DND-41 (cell line): ENCODE results near the gene PRG2.
A peak's percentile ranks its signal among the peaks of the same experiment; 100 is the strongest.

Experiments
- ATAC-seq: fragments of 200-7000 bp; cut with Tn5 transposase; 3 replicates; pipeline ENCODE4 v1.9.1; 2021; ENCODE audit warnings: low read depth; ENCODE audit not compliant: insufficient read depth
- DNase-seq: peaks from one replicate; pipeline ENCODE4 v3.0.0-alpha.2; 2020
- H2AFZ ChIP-seq: 2 replicates; pipeline ENCODE4 v1.6.0; 2012; ENCODE audit warnings: low read depth, low read length
- H3K27ac ChIP-seq: 2 replicates; pipeline ENCODE4 v1.5.1; 2012; ENCODE audit warnings: low read length, inconsistent platforms
- H3K27me3 ChIP-seq: fragments of 200-600 bp; sonication (generic); 2 replicates; pipeline ENCODE4 v1.6.0; 2012; ENCODE audit warnings: low read length, mild to moderate bottlenecking, inconsistent platforms; ENCODE audit not compliant: insufficient read depth, poor library complexity
- H3K36me3 ChIP-seq: 2 replicates; pipeline ENCODE4 v1.5.1; 2012; ENCODE audit warnings: low read length, inconsistent platforms; ENCODE audit not compliant: insufficient read depth
- H3K4me1 ChIP-seq: 2 replicates; pipeline ENCODE4 v1.5.1; 2012; ENCODE audit warnings: mild to moderate bottlenecking, low read length; ENCODE audit not compliant: insufficient read depth
- H3K4me2 ChIP-seq: 2 replicates; pipeline ENCODE4 v1.6.0; 2012; ENCODE audit warnings: mild to moderate bottlenecking, moderate library complexity, low read length, inconsistent platforms; ENCODE audit not compliant: insufficient read depth
- H3K4me3 ChIP-seq, 2 experiments: fragments of 200-600 bp in 1 of 2; shearing (Covaris generic) in 1 of 2; 2 replicates each; pipeline ENCODE4 v1.5.1; 2012 to 2016; ENCODE audit warnings: inconsistent platforms in 2 of 2, low read length in 2 of 2, mild to moderate bottlenecking in 2 of 2, low read depth in 1 of 2, moderate library complexity in 1 of 2
- H3K79me2 ChIP-seq: 2 replicates; pipeline ENCODE4 v1.6.0; 2012; ENCODE audit warnings: low read length, inconsistent platforms; ENCODE audit not compliant: insufficient read depth
- H3K9ac ChIP-seq: 2 replicates; pipeline ENCODE4 v1.6.0; 2012; ENCODE audit warnings: low read depth, mild to moderate bottlenecking, inconsistent platforms, low read length, moderate library complexity
- H3K9me3 ChIP-seq: 2 replicates; pipeline ENCODE4 v1.5.1; 2012; ENCODE audit warnings: low read length, moderate library complexity, mild to moderate bottlenecking, inconsistent platforms; ENCODE audit not compliant: insufficient read depth, severe bottlenecking
- H4K20me1 ChIP-seq: 2 replicates; pipeline ENCODE4 v1.6.0; 2012; ENCODE audit warnings: low read length; ENCODE audit not compliant: insufficient read depth
- EZH2 ChIP-seq: IDR thresholded peaks from 3 replicates; pipeline ENCODE4 v1.6.1; 2012; ENCODE audit warnings: borderline replicate concordance, low read depth, mild to moderate bottlenecking, moderate library complexity, low read length, inconsistent platforms; ENCODE audit not compliant: severe bottlenecking
- TF ChIP-seq, protein P1 (sequence below): IDR thresholded peaks from 2 replicates; pipeline ENCODE4 v1.5.1; 2012; ENCODE audit warnings: borderline replicate concordance, low read length, moderate library complexity, mild to moderate bottlenecking; ENCODE audit not compliant: poor library complexity, severe bottlenecking; ENCODE audit errors: extremely low read depth

The PRG2 gene

DNA sequence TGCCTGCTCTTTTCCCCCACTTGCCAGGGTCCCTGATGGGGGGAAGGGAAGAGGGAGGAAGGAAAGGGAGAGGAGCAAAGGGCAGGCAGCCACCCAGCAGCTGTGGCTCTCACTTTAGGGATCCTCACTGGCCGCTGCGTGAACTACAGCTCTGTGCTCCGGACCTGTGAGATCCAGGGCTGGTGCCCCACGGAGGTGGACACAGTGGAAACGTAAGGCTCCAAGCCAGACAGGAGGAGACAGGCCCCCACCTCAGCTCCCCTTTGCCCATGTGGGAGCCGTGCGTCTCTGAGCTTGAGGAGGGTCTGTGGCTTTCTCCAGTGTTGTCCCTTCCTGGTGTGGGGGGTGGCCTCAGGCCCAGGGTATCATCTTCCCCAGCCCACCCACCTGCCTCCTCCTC, 42.4 kb downstream of the PRG2 start:
- Histone ChIP-seq H4K20me1 (no peaks in the 10 kb centered on the region; the same call in 1 of the 2 replicates), H3K79me2 (no peaks in the 10 kb centered on the region), H3K36me3 (no peaks in the 10 kb centered on the region), H2AFZ (no peak overlapping the region), H3K4me1 (0 out of 2 replicates have a peak, but pooled peaks cover 2% of the 10 kb centered on the region), H3K9me3 (no peaks in the 10 kb centered on the region), H3K27ac (no peak overlapping the region), H3K4me2 (no peak overlapping the region), H3K27me3 (peaks cover 5% of the 10 kb centered on the region), H3K4me3 (no peak overlapping the region), H3K9ac (no peak overlapping the region)
- no peak for ATAC-seq
- DNase-seq = no peak
- no peak for TF ChIP-seq EZH2
- TF ChIP-seq, protein P1, sequence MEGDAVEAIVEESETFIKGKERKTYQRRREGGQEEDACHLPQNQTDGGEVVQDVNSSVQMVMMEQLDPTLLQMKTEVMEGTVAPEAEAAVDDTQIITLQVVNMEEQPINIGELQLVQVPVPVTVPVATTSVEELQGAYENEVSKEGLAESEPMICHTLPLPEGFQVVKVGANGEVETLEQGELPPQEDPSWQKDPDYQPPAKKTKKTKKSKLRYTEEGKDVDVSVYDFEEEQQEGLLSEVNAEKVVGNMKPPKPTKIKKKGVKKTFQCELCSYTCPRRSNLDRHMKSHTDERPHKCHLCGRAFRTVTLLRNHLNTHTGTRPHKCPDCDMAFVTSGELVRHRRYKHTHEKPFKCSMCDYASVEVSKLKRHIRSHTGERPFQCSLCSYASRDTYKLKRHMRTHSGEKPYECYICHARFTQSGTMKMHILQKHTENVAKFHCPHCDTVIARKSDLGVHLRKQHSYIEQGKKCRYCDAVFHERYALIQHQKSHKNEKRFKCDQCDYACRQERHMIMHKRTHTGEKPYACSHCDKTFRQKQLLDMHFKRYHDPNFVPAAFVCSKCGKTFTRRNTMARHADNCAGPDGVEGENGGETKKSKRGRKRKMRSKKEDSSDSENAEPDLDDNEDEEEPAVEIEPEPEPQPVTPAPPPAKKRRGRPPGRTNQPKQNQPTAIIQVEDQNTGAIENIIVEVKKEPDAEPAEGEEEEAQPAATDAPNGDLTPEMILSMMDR = no peak

DNA sequence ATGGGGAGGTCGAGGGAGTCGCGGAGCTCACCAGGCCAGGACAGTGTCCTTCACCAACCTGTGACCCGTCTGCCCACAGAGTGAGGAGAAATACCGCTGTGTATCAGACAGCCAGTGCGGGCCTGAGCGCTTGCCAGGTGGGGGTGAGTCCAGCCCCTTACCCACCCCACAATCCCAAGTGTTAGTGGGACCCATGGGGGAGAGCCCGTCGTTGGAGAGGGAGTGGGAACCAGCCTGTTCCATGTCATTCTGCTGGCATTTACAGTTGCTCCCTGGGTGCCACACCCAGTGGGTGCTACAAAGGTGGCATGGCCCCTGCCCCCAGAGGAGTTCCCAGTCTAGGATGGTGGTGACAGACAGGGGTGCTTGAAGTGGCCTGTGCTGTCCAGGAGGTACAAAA, 43.1 kb downstream of the PRG2 start:
- Histone ChIP-seq H4K20me1 (no peaks in the 10 kb centered on the region; the same call in 1 of the 2 replicates), H3K9me3 (no peaks in the 10 kb centered on the region), H3K36me3 (no peaks in the 10 kb centered on the region), H3K79me2 (no peaks in the 10 kb centered on the region), H3K4me1 (0 out of 2 replicates have a peak, but pooled peaks cover 2% of the 10 kb centered on the region), H3K9ac (no peak overlapping the region), H3K4me2 (no peak overlapping the region), H2AFZ (no peak overlapping the region), H3K27me3 (no peaks in the 10 kb centered on the region), H3K4me3 (no peak overlapping the region), H3K27ac (no peak overlapping the region)
- no peak for TF ChIP-seq EZH2
- TF ChIP-seq, protein P1 = no peak
- ATAC-seq (no peak), DNase-seq (no peak)

DNA sequence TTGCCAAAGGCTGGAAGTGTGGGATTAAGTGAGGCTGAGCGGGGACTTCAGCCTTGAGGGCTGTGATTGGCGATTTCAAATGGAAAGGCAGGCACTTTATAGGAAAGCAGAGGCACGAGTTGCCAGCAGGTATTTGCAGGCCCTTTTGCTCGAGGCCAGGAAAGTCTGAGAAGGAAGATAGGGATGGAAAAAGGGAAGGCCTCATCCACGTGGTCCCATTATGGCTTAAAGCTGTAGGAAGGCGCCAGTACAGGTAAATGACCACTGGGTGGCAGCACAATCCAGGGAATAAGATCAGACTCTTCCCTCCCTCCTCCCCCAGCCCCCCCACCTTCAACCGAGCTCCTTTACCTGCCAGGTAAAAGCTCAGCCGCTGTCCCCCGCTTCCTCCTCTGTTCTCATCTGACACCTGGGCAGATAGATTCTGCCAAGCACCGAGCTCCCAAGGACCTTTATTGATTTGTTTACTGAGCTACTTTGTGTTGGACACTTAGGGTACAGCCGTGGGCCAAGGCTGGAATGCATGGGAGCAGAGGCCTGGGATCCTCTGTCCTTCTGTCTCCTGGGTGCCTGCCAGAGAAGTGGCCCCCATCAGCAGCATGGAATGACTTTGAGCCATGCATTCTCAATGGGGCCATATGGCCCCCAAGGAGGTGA, 44.8 kb downstream of the PRG2 start:
- DNase-seq (peak; percentile 70), ATAC-seq (peak; percentile 79)
- Histone ChIP-seq H4K20me1 (no peaks in the 10 kb centered on the region; the same call in 1 of the 2 replicates), H3K27ac (no peak overlapping the region), H3K4me2 (no peak overlapping the region), H3K27me3 (peaks cover 6% of the 10 kb centered on the region), H3K9ac (no peak overlapping the region), H3K4me1 (0 out of 2 replicates have a peak, but pooled peaks cover 2% of the 10 kb centered on the region), H3K79me2 (no peaks in the 10 kb centered on the region), H3K9me3 (no peaks in the 10 kb centered on the region), H2AFZ (peak overlapping the region; percentile 56; the same call in 1 of the 2 replicates), H3K36me3 (no peaks in the 10 kb centered on the region), H3K4me3 (no peak overlapping the region)
- TF ChIP-seq, protein P1 = peak; percentile 88
- no peak for TF ChIP-seq EZH2
